Ramos (cell line): ENCODE measurements around the gene SNRNP48.

Source experiments
- in situ Hi-C: fragments of 300-500 bp; cut with MboI; formaldehyde crosslinking; loops from one replicate; pipeline ENCODE4 v1.14.3; 2022; ENCODE audit warnings: low sequenced_read_pairs; ENCODE audit not compliant: unreplicated experiment

SNRNP48 gene

GRCh38 chr6:7589221-7589620, 777 bp upstream of the SNRNP48 start:
- in situ Hi-C loops, result no loop called here

- in situ Hi-C loops, result no loop called here
These were observed 912 bp downstream of the SNRNP48 start for GRCh38 chr6:7590918-7591302.

- in situ Hi-C loops, result no loop called here
These were observed 1.8 kb downstream of the SNRNP48 start for GRCh38 chr6:7591770-7592169.

- in situ Hi-C loops, result no loop called here
These were observed 3.2 kb downstream of the SNRNP48 start for GRCh38 chr6:7593229-7593628.

- in situ Hi-C loops, result no loop called here
These were observed 4.7 kb downstream of the SNRNP48 start for GRCh38 chr6:7594579-7595125.

GRCh38 chr6:7604003-7604402, 14.0 kb downstream of the SNRNP48 start:
- in situ Hi-C loops, result loop anchor here (25.0 kb wide), 1 partner anchor 917 kb away; no protein-coding TSS in a partner anchor

- in situ Hi-C loops, result loop anchor here (25.0 kb wide), 1 partner anchor 917 kb away; no protein-coding TSS in a partner anchor
These were observed 14.5 kb downstream of the SNRNP48 start for GRCh38 chr6:7604506-7604905.

GRCh38 chr6:7615611-7616383, 25.8 kb downstream of the SNRNP48 start:
- in situ Hi-C loops, result loop anchor here (25.0 kb wide), 1 partner anchor 928 kb away; no protein-coding TSS in a partner anchor

GRCh38 chr6:7617801-7618764, 28.1 kb downstream of the SNRNP48 start:
- in situ Hi-C loops, result loop anchor here (25.0 kb wide), 1 partner anchor 931 kb away; no protein-coding TSS in a partner anchor

- in situ Hi-C loops, result loop anchor here (25.0 kb wide), 1 partner anchor 934 kb away; no protein-coding TSS in a partner anchor
These were observed 31.8 kb downstream of the SNRNP48 start for GRCh38 chr6:7621761-7622160.

GRCh38 chr6:7624796-7625710, 35.1 kb downstream of the SNRNP48 start:
- in situ Hi-C loops, result loop anchor here (25.0 kb wide), 1 partner anchor 938 kb away; no protein-coding TSS in a partner anchor

- in situ Hi-C loops, result no loop called here
These were observed 38.5 kb downstream of the SNRNP48 start for GRCh38 chr6:7628479-7628878.

GRCh38 chr6:7628909-7629308, 38.9 kb downstream of the SNRNP48 start:
- in situ Hi-C loops, result no loop called here

GRCh38 chr6:7629321-7629720, 39.3 kb downstream of the SNRNP48 start:
- in situ Hi-C loops, result no loop called here

GRCh38 chr6:7630792-7631191, 40.8 kb downstream of the SNRNP48 start:
- in situ Hi-C loops, result no loop called here

- in situ Hi-C loops, result no loop called here
These were observed 41.5 kb downstream of the SNRNP48 start for GRCh38 chr6:7631466-7631865.

GRCh38 chr6:7632501-7633290, 42.7 kb downstream of the SNRNP48 start:
- in situ Hi-C loops, result no loop called here

GRCh38 chr6:7633361-7633760, 43.4 kb downstream of the SNRNP48 start:
- in situ Hi-C loops, result no loop called here

- in situ Hi-C loops, result no loop called here
These were observed 46.2 kb downstream of the SNRNP48 start for GRCh38 chr6:7636151-7636550.
